GM21526 (cell line): Measurements from ENCODE around the gene SAC3D1.
A peak's percentile ranks its signal among the peaks of the same experiment; 100 is the strongest.
"Not testable (repeated sequence)": the region's sequence is repeated elsewhere in the genome, so short reads cannot be mapped to it uniquely, and the experiment has no call there.

Experiments
- ATAC-seq: cut with Tn5 transposase; IDR thresholded peaks from one replicate; pipeline ENCODE4 v1.9.1; 2021; ENCODE audit warnings: moderate library complexity; ENCODE audit not compliant: unreplicated experiment, low FRiP score

The SAC3D1 gene

GRCh38 chr11:65040847-65041622 lies at the start of gene SAC3D1:
TSS of gene SAC3D1 (plus strand) at chr11:65041210. CDS start at chr11:65041293, 83 bp downstream.
- ATAC-seq: peak; percentile 69

DNA sequence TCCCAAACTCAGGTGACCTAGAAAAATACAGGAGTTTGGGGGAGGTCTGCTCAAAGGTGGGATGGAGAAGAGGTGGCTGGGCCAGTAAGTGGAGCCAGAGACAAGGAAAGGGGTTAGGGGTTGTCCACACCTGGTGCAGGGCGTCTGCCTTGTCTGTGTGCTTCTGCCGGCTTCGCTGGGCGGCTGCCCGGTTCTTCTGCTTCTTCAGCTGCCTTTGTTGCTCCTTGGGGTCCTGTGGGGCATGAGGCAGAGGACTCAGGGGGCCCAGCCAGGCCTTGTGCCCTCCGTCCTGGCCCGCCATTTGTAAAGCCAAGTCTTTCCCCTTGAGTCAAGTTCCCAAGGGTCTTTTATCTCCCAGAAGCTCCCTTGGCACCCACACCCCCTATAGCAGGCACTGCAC lies 46.7 kb upstream of the SAC3D1 start:
- ATAC-seq: no peak

DNA sequence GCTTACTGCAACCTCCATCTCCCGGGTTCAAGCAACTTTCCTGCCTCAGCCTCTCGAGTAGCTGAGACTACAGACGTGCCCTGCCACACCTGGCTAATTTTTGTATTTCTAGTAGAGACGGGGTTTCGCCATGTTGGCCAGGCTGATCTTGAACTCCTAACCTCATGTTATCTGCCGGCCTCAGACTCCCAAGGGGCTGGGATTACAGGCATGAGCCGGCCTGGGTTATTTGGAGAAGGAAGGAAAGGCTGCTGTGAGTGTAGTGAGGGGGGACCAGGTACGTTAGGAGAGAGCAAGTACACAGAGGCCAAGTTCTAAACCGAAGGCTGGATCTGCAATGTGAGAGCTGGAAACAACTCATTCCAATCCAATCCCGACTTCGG lies 44.7 kb upstream of the SAC3D1 start:
- ATAC-seq: no peak

GRCh38 chr11:64996710-64997380 lies 44.2 kb upstream of the SAC3D1 start, which contains the start of gene BATF2:
TSS of gene BATF2 (minus strand) at chr11:64996971. CDS start at chr11:64996914, 57 bp downstream.
- ATAC-seq: no peak

DNA sequence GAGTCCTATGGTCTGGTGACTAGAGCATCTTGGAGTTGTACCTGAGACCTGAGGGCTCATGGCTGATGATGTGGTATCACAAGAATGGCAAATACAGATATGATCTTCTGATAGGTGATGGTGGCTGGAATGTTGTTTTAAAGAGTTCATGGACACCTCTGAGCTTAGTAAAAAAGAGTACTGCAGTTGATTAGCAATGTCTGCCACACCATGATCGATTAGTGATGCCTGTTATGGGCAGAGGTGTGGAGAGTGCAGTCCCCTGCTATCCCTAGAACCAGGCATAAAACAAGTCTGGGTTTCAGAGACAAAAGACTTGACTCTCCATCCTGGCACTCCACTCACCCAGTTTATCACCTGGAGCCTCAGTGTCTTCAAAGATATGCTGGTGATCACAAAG lies 42.9 kb upstream of the SAC3D1 start:
- no peak for ATAC-seq

- no peak for ATAC-seq
Observed at GRCh38 chr11:64998690-64999431, 42.1 kb upstream of the SAC3D1 start.

GRCh38 chr11:64999478-64999877 lies 41.5 kb upstream of the SAC3D1 start:
- ATAC-seq: no peak

GRCh38 chr11:65002706-65003105 lies 38.3 kb upstream of the SAC3D1 start:
- ATAC-seq: no peak

- ATAC-seq: no peak
Observed at GRCh38 chr11:65003282-65003681, 37.7 kb upstream of the SAC3D1 start.

DNA sequence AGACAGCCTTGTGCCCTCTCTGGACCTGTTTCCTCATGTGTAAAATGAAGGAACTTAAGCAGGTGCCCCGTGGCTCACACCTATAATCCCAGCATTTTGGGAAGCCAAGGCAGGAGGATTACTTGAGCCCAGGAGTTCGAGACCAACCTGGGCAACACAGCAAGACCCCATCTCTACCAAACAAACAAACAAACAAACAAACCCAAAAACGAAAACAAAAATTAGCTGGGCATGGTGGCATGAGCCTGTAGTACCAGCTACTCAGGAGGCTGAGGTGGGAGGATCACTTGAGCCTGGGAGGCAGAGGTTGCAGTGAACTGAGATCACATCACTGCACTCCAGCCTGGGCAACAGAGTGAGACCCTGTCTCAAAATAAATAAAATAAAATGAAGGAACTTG lies 37.0 kb upstream of the SAC3D1 start:
- not testable (repeated sequence) for ATAC-seq

GRCh38 chr11:65008016-65008415 lies 33.0 kb upstream of the SAC3D1 start:
- no peak for ATAC-seq

DNA sequence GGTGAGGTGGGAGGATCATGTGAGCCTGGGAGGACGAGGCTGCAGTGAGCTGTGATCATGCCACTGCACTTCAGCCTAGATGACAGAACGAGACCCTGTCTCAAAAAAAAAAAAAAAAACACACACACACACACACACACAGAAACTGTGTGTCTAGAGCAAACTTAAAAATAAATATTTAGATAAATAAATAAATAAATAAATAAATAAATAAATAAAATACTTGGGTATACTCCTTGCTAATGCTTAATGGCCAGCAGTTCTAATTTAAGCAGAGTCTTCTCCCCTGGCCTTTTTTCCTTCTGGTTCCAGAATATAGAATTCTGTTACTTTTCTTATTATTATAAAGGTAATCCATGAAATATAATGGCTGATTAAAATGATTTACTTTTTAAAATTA lies 32.1 kb upstream of the SAC3D1 start:
- no peak for ATAC-seq

DNA sequence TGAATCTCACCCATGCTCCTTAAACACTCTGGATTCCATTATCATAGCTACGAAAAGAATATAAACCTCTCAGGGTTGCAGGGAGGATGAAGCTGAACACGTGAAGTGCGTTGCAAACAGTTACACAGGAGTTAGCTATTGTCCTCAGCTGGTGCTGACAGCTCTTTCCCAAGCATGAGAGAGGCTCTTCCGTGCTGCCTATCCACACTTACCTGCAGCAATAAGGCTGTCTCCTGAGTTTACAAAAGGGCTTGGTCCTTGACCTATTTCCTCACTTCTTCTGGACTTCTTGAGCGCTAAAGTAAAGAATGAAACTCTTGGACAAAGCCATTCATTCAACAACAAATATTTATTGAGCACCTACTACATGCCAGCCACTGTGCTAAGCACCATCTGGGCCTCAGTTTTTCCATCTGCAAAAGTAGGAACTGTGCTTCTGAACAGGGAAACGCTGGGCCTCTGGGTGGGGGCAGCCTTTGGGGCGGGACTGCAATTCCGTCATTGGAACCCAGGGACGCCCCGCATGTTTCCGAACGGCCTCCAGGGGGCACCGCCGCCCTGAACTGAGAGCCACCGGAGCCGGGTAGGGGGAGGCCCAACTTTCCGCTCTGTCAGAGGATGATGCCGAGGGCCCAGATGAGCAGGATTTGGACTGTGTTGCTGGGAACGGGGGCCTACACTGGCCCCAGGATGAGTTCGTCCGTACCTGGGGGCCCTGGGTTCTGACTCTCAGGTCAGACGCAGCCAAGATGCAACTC lies 27.7 kb upstream of the SAC3D1 start:
- ATAC-seq: peak; percentile 55

DNA sequence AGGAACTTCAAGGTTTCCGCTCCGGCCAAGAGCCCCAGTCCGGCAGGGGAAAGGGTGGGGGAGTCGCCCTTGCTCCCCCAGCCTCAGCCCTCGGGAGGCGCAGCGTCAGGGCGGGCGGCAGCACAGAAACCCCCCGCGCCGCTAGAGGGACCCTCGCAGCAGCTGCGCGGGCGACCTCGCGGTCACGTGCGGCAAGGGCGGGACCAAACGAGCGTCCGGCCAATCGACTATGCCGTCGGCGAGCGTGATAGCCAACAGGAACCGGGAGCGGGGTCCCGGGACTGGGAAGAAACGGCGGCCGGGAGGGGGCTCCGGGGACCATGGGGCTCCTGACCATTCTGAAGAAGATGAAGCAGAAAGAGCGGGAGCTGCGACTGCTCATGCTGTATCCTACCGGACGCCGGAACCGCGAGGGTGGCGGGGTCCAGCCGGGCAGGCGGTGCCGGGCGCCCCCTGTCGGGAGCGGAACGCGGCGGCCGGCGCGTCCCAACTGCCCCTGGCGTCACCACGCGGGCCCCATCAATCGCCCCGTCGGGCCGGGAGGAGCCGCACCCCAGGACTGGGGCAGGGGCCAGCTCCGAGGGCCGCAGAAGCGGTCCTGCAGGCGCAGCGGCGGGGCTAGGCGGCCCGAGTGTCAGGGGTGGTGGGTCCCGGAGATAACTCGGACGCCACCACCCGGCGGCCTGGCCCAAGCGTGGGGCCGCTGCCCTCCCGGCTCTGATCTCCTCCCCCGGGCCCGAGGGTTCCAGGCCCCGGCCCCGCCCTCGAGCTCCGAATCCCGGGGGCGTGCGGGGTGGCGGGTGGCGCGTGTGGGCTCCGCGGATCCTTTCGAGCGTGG lies 26.9 kb upstream of the SAC3D1 start, which contains the start of gene ARL2:
TSS of gene ARL2 (plus strand) at position 273 of the 838 bp plus-strand sequence. CDS start at position 321, 48 bp downstream.
- peak; percentile 50 for ATAC-seq

DNA sequence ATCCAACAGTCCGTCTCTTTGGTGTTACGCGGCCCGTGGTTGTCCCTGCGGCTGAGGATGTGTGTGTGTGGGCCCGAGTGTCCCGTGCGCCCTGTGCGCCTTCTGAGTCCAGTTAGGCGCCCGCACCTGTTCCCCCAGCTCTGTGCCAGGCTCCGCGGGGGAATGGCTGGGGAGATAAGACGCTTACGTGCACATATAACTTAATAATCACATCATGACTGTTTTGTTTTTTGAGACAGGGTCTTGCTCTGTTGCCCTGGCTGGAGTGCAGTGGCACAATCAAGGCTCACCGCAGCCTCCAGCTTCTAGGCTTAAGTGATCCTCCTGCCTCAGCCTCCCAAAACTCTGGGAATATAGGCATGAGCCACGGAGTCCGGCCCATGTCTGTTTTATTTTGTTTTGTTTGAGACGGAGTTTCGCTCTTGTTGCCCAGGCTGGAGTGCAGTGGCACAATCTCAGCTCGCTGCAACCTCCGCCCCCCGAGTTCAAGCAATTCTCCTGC lies 26.2 kb upstream of the SAC3D1 start:
- ATAC-seq: no peak

GRCh38 chr11:65016705-65017104 lies 24.3 kb upstream of the SAC3D1 start:
- no peak for ATAC-seq

- ATAC-seq: no peak
Observed at GRCh38 chr11:65017937-65018336, 23.1 kb upstream of the SAC3D1 start.

DNA sequence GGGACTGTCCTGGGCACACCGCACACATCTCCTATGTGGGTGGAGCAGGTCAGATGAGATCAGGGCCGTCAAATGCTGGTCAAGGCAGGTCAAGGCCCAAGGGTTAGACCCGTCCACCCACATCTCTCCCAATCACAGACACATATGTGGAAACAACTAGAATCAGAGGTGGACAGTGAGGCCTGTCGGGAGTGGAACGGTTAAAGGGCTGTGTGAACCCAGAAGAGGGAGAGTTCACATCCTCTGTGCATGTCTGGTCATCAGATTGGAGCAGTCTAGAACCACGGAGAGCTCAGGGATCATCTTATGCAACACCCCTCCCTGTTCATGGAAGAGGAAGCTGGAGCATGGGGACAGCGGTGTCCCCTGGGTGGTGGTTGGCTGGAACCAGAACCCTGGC lies 21.2 kb upstream of the SAC3D1 start:
- no peak for ATAC-seq

GRCh38 chr11:65021003-65021402 lies 20.0 kb upstream of the SAC3D1 start:
- ATAC-seq: no peak
